ENCODE measurements around the gene ATXN7. TPM values are rescaled to one million over a fixed set of nuclear protein-coding genes. Genes with fewer than 3 reads are reported as not detected.

ATXN7 gene
- total and polyA plus RNA-seq, 2 of the 13 experiments (the other 11 are each of a cell fraction or from before 2014, with no cell fraction given) = 13.8 to 20.0 TPM

DNA sequence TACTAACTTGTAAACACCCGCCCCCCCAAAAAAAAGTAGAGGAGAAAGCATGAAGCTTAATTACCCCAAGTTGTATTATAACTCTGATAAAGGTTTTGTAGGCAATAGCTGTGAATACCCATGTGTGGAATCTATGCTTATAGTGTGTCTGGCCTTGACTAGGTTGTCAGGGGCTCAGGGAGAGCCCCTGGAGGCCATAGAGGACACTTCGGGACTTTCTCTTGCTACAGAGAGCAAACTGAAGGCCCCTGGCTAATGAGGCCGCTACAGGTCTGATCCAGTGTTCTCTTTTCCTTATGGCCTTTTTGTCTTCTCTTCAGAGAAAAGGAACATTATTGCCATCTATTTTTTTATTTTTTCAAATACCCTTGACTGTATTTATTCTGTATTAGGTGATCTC is 67.6 kb downstream of the ATXN7 start:
- H3K79me2 ChIP-seq (ENCODE audit: insufficient read depth, low read length) = peaks cover 59% of the 10 kb centered on the region
- DNase-seq (ENCODE audit: low spot score) (no peak), ATAC-seq (peak; percentile 94), FAIRE-seq (no peak)
- H4K20me1 ChIP-seq (ENCODE audit: insufficient read depth, low read length) = peaks cover 9% of the 10 kb centered on the region
- WGBS (ENCODE audit: low lambda C conversion rate) = 88% methylated on average over 3 of the region's 3 CpGs
- no peaks in the 10 kb centered on the region for H3K9me3 ChIP-seq (ENCODE audit: low read length)
- H3K36me3 ChIP-seq (replicated peaks in 1 of 2; ENCODE audit: control insufficient read depth in 1 of 2, insufficient read depth in 2 of 2, low read length in 2 of 2) = peaks cover 3 to 10% of the 10 kb centered on the region in 2 experiments; a peak in 2 of 5 replicates
- in situ Hi-C loops (cut with HindIII; ENCODE audit: extremely low pct_ligation_motif_present, low pct_unique_long_range_greater_than_20kb) (no loop called here), intact Hi-C loops (cut with micrococcal nuclease; ENCODE audit: unreplicated experiment) (no loop called here)
- peaks cover 19% of the 10 kb centered on the region for H3K4me1 ChIP-seq (ENCODE audit: insufficient read depth, low read length)
- H2AFZ ChIP-seq (ENCODE audit: low read length) = no peak overlapping the region
- H3K9ac ChIP-seq (ENCODE audit: insufficient read depth, low read depth, low read length) = no peak overlapping the region
- no peak overlapping the region for H3K27ac ChIP-seq (ENCODE audit: extremely low read length, insufficient read depth, low read length)
- TF ChIP-seq, protein P1, sequence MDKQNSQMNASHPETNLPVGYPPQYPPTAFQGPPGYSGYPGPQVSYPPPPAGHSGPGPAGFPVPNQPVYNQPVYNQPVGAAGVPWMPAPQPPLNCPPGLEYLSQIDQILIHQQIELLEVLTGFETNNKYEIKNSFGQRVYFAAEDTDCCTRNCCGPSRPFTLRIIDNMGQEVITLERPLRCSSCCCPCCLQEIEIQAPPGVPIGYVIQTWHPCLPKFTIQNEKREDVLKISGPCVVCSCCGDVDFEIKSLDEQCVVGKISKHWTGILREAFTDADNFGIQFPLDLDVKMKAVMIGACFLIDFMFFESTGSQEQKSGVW (CRISPR knock-in tag; IDR thresholded peaks at IDR 0.05; ENCODE audit: borderline replicate concordance) = no peak
- TF ChIP-seq HNRNPK (IDR thresholded peaks at IDR 0.05; ENCODE audit: low read depth, low read length, poor library complexity, severe bottlenecking) (no peak), ZNF44 (CRISPR knock-in tag; IDR thresholded peaks at IDR 0.05) (no peak), ZBTB38 (CRISPR knock-in tag; IDR thresholded peaks at IDR 0.05) (no peak), ZNF720 (CRISPR knock-in tag; IDR thresholded peaks at IDR 0.05) (no peak), AKAP8 (CRISPR knock-in tag; IDR thresholded peaks at IDR 0.05) (no peak), THAP11 (CRISPR knock-in tag; IDR thresholded peaks at IDR 0.05) (no peak), ZNF550 (CRISPR knock-in tag; IDR thresholded peaks at IDR 0.05; ENCODE audit: borderline replicate concordance) (no peak), ZNF530 (CRISPR knock-in tag; IDR thresholded peaks at IDR 0.05; ENCODE audit: low read depth) (no peak), ZFY (CRISPR knock-in tag; IDR thresholded peaks at IDR 0.05) (no peak)
- TF ChIP-seq, protein P2, sequence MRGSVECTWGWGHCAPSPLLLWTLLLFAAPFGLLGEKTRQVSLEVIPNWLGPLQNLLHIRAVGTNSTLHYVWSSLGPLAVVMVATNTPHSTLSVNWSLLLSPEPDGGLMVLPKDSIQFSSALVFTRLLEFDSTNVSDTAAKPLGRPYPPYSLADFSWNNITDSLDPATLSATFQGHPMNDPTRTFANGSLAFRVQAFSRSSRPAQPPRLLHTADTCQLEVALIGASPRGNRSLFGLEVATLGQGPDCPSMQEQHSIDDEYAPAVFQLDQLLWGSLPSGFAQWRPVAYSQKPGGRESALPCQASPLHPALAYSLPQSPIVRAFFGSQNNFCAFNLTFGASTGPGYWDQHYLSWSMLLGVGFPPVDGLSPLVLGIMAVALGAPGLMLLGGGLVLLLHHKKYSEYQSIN (CRISPR knock-in tag; IDR thresholded peaks at IDR 0.05; ENCODE audit: borderline replicate concordance) = no peak
- TF ChIP-seq, protein P3, sequence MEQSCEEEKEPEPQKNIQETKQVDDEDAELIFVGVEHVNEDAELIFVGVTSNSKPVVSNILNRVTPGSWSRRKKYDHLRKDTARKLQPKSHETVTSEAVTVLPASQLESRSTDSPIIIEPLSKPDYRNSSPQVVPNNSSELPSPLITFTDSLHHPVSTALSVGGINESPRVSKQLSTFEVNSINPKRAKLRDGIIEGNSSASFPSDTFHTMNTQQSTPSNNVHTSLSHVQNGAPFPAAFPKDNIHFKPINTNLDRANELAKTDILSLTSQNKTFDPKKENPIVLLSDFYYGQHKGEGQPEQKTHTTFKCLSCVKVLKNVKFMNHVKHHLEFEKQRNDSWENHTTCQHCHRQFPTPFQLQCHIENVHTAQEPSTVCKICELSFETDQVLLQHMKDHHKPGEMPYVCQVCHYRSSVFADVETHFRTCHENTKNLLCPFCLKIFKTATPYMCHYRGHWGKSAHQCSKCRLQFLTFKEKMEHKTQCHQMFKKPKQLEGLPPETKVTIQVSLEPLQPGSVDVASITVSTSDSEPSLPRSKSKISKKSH (CRISPR knock-in tag; IDR thresholded peaks at IDR 0.05; ENCODE audit: borderline replicate concordance) = no peak
- TF ChIP-seq, protein P4, sequence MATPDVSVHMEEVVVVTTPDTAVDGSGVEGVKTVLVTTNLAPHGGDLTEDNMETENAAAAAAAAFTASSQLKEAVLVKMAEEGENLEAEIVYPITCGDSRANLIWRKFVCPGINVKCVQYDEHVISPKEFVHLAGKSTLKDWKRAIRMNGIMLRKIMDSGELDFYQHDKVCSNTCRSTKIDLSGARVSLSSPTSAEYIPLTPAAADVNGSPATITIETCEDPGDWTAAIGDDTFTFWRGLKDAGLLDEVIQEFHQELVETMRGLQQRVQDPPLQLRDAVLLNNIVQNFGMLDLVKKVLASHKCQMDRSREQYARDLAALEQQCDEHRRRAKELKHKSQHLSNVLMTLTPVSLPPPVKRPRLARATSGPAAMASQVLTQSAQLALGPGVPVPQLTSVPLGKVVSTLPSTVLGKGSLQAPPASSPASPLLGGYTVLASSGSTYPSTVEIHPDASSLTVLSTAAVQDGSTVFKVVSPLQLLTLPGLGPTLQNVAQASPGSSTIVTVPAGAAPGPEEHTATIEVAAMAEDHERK (CRISPR knock-in tag; IDR thresholded peaks at IDR 0.05; ENCODE audit: low read depth) = no peak
- no peak overlapping the region for H3K4me2 ChIP-seq (ENCODE audit: low read depth, low read length)
- no peak overlapping the region for H3K4me3 ChIP-seq (replicated peaks in 1 of 3; ENCODE audit: insufficient read depth in 1 of 3, low read depth in 2 of 3, low read length in 3 of 3)
- ChIA-PET POLR2A (no interaction called here), CTCF (ENCODE audit: low intra/inter-chr PET ratio, low total read pairs) (no interaction called here)
- no peaks in the 10 kb centered on the region for H3K27me3 ChIP-seq (ENCODE audit: control insufficient read depth in 1 of 2, insufficient read depth in 2 of 2, low read length in 2 of 2)
- no TSS peak for BruUV-seq (replicated peaks)

Measured in HepG2 (cell line).